GM23248 (cell line): Measurements from ENCODE around the gene SMC6.

Source experiments
- EZH2 ChIP-seq: fragments of 200-600 bp; sonication (generic); IDR thresholded peaks from 2 replicates; pipeline ENCODE4 v1.6.1; 2018; ENCODE audit warnings: antibody characterized with exemption, mild to moderate bottlenecking; ENCODE audit not compliant: insufficient read depth, poor library complexity, severe bottlenecking
- EZH2phosphoT487 ChIP-seq: fragments of 200-600 bp; sonication (generic); IDR thresholded peaks from 2 replicates; pipeline ENCODE4 v1.6.1; 2018; ENCODE audit warnings: antibody characterized with exemption, moderate library complexity, mild to moderate bottlenecking, low read depth; ENCODE audit not compliant: insufficient read depth

DNA sequence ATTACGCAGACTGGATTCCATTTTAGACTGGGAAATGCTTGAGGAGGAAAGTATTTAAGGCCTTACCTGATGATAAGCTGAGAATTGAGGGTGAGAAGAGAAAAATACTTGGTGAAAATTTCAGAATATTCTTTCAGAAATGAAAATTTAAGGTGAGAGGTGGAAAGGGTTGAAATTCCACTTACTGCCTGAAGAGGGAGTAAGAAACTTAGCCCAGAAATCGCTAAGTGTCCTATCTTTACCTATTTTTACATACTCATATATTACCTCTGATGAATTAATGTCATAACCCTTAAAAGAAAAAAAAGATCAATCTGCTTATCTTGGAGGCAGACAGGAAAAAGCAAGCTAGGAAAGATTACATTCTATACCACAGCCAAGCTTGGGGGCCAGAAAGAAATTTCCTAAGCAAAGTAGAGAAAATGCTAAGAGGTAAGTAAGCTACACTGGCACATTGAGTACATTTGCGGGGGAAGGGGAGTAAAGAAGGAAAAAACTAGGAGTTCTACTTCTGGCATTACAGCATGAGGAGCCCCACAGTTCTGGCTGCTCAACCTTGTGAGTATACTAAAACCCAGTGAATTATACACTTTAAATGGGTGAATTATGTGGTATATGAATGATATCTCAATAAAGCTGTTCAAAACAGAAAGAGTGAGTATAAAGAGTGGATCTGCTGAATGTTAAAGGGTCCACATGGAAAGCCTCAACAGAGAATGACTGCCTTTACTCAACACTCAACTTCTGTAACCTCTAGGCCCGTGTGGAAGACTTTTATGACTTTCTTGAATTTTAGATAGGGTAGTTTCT is 33.8 kb downstream of the SMC6 start:
- TF ChIP-seq EZH2 = no peak
- TF ChIP-seq EZH2phosphoT487 = no peak
